GM12892 (cell line): ENCODE results near the gene SLC25A46.

Experiments
- POLR2A ChIP-seq: IDR thresholded peaks from 2 replicates; pipeline ENCODE4 v1.6.1; 2011; ENCODE audit warnings: low read depth, low read length, control low read depth
- POLR2AphosphoS5 ChIP-seq: IDR thresholded peaks from 2 replicates; pipeline ENCODE4 v1.6.1; 2011; ENCODE audit warnings: low read depth, low read length, control low read depth
- TAF1 ChIP-seq: IDR thresholded peaks from 2 replicates; pipeline ENCODE4 v1.6.1; 2011; ENCODE audit warnings: low read depth, mild to moderate bottlenecking, control low read depth, low read length, borderline replicate concordance

DNA sequence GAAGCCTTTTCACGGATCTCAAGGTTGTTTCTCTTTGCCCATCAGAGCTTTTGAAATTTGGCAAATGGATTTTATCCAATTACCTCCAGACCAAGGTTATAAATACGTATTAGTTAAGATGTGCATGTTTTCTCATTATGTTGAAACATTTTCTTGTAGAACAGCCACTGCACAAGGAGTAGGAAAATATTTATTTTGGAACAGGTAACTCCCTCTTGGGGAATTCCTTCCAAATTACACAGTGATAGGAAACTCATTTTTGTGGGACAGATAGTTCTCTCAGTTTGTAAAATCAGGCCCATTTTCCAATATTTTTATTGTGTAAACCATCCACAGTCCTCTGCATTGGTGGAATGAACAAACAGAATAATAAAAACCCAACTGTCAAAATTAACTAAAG, 35.3 kb upstream of the SLC25A46 start:
- TF ChIP-seq POLR2AphosphoS5 = no peak
- no peak for TF ChIP-seq TAF1
- TF ChIP-seq POLR2A = no peak
